ENCODE results near the gene AKNA. TPM values are rescaled to one million over a fixed set of nuclear protein-coding genes. Genes with fewer than 3 reads are reported as not detected.

AKNA gene
- total RNA-seq, 4 donors from 2014 or later, result 34.8 to 63.2 (median 48.6) TPM

GRCh38 chr9:114376586-114377445 is 11.0 kb downstream of the AKNA start:
- 94% methylated on average over 19 of the region's 19 CpGs; no CpG with 5 or more reads in 1 of the 2 donors for WGBS, 2 donors (ENCODE audit: low coverage in 1 of 2)
- Histone ChIP-seq H3K27ac (no peak overlapping the region), H3K36me3 (peaks cover 0 to 28% (median 8%) of the 10 kb centered on the region in 4 donors), H3K4me1 (peaks cover 5 to 14% (median 7%) of the 10 kb centered on the region in 4 donors), H3K9me3 (no peaks in the 10 kb centered on the region), H3K4me3 (no peak overlapping the region), H3K27me3 (no peaks in the 10 kb centered on the region)
- TF ChIP-seq, protein P1, sequence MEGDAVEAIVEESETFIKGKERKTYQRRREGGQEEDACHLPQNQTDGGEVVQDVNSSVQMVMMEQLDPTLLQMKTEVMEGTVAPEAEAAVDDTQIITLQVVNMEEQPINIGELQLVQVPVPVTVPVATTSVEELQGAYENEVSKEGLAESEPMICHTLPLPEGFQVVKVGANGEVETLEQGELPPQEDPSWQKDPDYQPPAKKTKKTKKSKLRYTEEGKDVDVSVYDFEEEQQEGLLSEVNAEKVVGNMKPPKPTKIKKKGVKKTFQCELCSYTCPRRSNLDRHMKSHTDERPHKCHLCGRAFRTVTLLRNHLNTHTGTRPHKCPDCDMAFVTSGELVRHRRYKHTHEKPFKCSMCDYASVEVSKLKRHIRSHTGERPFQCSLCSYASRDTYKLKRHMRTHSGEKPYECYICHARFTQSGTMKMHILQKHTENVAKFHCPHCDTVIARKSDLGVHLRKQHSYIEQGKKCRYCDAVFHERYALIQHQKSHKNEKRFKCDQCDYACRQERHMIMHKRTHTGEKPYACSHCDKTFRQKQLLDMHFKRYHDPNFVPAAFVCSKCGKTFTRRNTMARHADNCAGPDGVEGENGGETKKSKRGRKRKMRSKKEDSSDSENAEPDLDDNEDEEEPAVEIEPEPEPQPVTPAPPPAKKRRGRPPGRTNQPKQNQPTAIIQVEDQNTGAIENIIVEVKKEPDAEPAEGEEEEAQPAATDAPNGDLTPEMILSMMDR (IDR thresholded peaks at IDR 0.05), result no peak
- no peak for TF ChIP-seq POLR2A (IDR thresholded peaks at IDR 0.05)
- no peak for TF ChIP-seq POLR2AphosphoS5 (IDR thresholded peaks at IDR 0.05)
- no peak for TF ChIP-seq EP300 (IDR thresholded peaks at IDR 0.05; ENCODE audit: low read depth)
- intact Hi-C loops (cut with DNase I; ENCODE audit: low total_unique reads) (no loop called here), in situ Hi-C loops (cut with MboI; ENCODE audit: low pct_ligation_motif_present in 1 of 4, low pct_unique_long_range_greater_than_20kb in 1 of 4, low sequenced_read_pairs in 3 of 4) (no loop called here)
- DNase-seq, result no peak

GRCh38 chr9:114375386-114376175 is 12.2 kb downstream of the AKNA start:
- Histone ChIP-seq H3K4me1 (peaks cover 5 to 26% (median 7%) of the 10 kb centered on the region in 4 donors), H3K4me3 (no peak overlapping the region), H3K36me3 (peaks cover 0 to 28% (median 5%) of the 10 kb centered on the region in 4 donors), H3K27me3 (no peaks in the 10 kb centered on the region), H3K9me3 (no peaks in the 10 kb centered on the region), H3K27ac (no peak overlapping the region)
- 77 to 79% methylated on average over 9 of the region's 9 CpGs for WGBS, 2 donors (ENCODE audit: low coverage in 1 of 2)
- in situ Hi-C loops (cut with MboI; ENCODE audit: low pct_ligation_motif_present in 1 of 4, low pct_unique_long_range_greater_than_20kb in 1 of 4, low sequenced_read_pairs in 3 of 4), result no loop called here
- no peak for DNase-seq
- intact Hi-C loops (cut with DNase I; ENCODE audit: low total_unique reads), result no loop called here
- TF ChIP-seq, protein P1 (IDR thresholded peaks at IDR 0.05), result no peak
- TF ChIP-seq POLR2A (IDR thresholded peaks at IDR 0.05), result no peak
- TF ChIP-seq EP300 (IDR thresholded peaks at IDR 0.05; ENCODE audit: low read depth), result no peak
- no peak for TF ChIP-seq POLR2AphosphoS5 (IDR thresholded peaks at IDR 0.05)

DNA sequence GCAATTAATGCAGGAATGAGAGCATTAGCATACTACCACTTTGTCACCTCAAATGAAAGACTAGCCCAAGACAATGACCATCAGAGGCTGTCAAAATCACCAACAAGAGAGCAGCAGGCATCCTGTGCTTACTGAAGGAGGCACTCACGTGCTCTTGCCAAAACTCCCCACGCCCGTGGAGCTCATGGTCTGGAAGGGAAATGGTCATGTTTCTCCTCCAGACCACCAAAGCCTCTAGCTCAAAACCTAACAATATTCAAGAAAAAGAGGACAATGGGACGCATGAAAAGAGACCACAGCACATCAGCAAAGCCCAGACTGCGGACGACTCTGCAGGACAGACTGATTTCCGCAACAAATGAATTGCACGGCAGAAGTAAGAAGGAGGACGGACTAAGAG is 12.8 kb downstream of the AKNA start:
- Histone ChIP-seq H3K4me3 (no peak overlapping the region), H3K27me3 (no peaks in the 10 kb centered on the region), H3K4me1 (peaks cover 5 to 31% (median 7%) of the 10 kb centered on the region in 4 donors), H3K9me3 (no peaks in the 10 kb centered on the region), H3K27ac (peak overlapping the region in 1 of 4 donors; percentile 79), H3K36me3 (peaks cover 0 to 21% (median 2%) of the 10 kb centered on the region in 4 donors)
- intact Hi-C loops (cut with DNase I; ENCODE audit: low total_unique reads) (no loop called here), in situ Hi-C loops (cut with MboI; ENCODE audit: low pct_ligation_motif_present in 1 of 4, low pct_unique_long_range_greater_than_20kb in 1 of 4, low sequenced_read_pairs in 3 of 4) (no loop called here)
- 80% methylated on average over 9 of the region's 9 CpGs; no CpG with 5 or more reads in 1 of the 2 donors for WGBS, 2 donors (ENCODE audit: low coverage in 1 of 2)
- DNase-seq, result no peak
- TF ChIP-seq EP300 (IDR thresholded peaks at IDR 0.05; ENCODE audit: low read depth) (no peak), POLR2A (IDR thresholded peaks at IDR 0.05) (no peak)
- TF ChIP-seq, protein P1 (IDR thresholded peaks at IDR 0.05), result no peak
